SK-N-MC (cell line): ENCODE data around the gene HECTD4.

Experiments
- EZH2 ChIP-seq: fragments of 200-600 bp; sonication (generic); IDR thresholded peaks from one replicate; pipeline ENCODE4 v1.6.1; 2017; ENCODE audit warnings: antibody characterized with exemption
- FOXP2 ChIP-seq: optimal IDR thresholded peaks from 2 replicates; pipeline ENCODE3; 2011; ENCODE audit warnings: mild to moderate bottlenecking, moderate library complexity; ENCODE audit not compliant: insufficient read depth; ENCODE audit errors: extremely low read length, control extremely low read depth
- POLR2AphosphoS5 ChIP-seq: IDR thresholded peaks from 2 replicates; pipeline ENCODE4 v1.6.1; 2012; ENCODE audit warnings: mild to moderate bottlenecking, low read depth, low read length, borderline replicate concordance

DNA sequence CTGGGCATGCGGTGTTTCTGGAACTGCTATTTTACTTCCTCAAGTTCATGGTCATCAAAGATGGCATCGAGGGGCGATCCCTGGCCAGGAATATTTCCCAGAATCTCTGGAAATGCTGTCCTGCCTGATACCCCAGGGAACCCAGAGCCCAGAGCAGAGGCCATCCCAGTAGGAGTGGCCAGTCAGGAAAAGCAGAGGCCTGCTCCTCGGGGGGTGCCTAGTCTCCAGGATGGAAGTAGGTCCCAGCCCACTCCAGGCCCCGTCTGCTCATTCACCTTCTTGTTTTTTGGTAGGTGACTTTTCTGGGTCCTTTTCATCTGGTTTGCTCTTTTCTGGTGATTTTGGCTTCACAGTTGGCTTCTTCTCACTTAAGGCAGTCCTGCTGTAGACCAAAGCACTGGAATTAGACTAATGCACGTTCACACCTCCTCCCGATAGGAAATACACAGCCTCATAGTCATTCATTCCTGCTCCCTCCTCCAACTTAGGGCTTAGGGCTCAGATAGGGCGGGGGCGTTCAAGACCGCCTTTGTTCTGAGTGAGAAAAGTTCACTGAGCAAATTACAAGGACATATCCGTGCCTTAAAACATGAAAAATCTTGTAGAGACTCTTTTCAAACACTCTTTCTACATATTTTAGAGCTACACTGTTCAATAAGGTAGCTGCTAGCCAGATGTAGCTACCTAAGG, 205.8 kb downstream of the HECTD4 start:
- TF ChIP-seq POLR2AphosphoS5 (no peak), EZH2 (no peak), FOXP2 (no peak)
